Measurements from ENCODE around the gene NEUROD4.

DNA sequence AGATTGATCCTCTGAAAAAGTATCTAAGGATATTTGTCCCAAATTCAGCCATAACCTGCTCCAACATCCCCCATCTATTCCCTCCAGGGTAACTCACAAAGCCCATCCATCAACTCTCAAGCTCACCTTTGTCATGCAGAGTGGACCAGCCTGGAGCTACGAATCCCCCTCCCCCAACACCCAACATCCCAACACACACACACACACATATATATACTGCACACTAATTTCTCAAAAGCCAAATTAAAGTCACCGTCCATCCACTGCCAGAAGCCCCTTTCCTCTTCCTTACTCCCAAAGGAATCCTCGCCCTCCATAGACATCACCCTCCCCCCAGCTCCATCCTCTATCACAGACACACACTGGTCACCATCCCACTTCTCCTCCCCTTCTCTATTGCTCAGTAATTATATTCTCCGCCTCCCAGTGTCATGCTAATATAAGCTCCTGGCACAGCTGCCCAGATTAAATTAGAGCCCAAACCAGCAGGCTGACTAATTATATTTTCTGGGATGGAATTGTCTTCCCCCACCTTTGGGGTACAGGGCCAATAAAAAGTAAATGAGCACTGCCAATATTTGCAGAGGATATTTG, 21.7 kb upstream of the NEUROD4 start:
- TF ChIP-seq, protein P1, sequence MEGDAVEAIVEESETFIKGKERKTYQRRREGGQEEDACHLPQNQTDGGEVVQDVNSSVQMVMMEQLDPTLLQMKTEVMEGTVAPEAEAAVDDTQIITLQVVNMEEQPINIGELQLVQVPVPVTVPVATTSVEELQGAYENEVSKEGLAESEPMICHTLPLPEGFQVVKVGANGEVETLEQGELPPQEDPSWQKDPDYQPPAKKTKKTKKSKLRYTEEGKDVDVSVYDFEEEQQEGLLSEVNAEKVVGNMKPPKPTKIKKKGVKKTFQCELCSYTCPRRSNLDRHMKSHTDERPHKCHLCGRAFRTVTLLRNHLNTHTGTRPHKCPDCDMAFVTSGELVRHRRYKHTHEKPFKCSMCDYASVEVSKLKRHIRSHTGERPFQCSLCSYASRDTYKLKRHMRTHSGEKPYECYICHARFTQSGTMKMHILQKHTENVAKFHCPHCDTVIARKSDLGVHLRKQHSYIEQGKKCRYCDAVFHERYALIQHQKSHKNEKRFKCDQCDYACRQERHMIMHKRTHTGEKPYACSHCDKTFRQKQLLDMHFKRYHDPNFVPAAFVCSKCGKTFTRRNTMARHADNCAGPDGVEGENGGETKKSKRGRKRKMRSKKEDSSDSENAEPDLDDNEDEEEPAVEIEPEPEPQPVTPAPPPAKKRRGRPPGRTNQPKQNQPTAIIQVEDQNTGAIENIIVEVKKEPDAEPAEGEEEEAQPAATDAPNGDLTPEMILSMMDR (IDR thresholded peaks at IDR 0.05 in 4 of 5, conservative IDR thresholded peaks at IDR 0.05 in 1 of 5), result no peak
- no peak for TF ChIP-seq POLR2A (IDR thresholded peaks at IDR 0.05)

Data from gastrocnemius medialis (tissue), 4 donors.